Astrocyte (in vitro differentiated cells and primary cell): ENCODE measurements around the gene PAM16.

Experiments used
- EZH2 ChIP-seq: IDR thresholded peaks from 2 replicates; pipeline ENCODE4 v1.6.1; 2012; ENCODE audit warnings: mild to moderate bottlenecking, low read length, inconsistent platforms; ENCODE audit not compliant: insufficient read depth
- TF ChIP-seq, protein P1 (sequence below): IDR thresholded peaks from 2 replicates; pipeline ENCODE4 v1.5.1; 2011; ENCODE audit warnings: low read depth, mild to moderate bottlenecking, inconsistent platforms, low read length, moderate library complexity; ENCODE audit not compliant: insufficient read depth

DNA sequence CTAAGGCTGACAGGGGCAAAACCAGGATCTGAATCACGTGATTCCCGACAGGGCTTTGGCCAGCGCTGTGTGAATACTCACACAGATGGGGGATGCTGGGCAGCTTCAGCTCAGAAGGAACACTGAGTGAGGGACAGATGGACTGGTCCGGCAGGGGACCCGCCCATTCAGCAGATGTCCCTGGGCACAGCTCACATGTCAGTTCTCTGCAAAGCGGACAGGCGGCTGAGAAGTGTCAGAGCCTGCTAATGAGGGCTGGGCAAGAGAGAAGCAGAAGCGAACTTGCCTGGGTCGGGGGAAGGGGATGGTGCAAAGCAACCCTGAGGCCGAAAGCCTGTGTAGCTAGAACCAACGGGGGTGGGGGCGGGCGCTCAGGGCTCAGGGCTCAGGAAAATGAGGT is 47.1 kb downstream of the PAM16 start:
- TF ChIP-seq, protein P1, sequence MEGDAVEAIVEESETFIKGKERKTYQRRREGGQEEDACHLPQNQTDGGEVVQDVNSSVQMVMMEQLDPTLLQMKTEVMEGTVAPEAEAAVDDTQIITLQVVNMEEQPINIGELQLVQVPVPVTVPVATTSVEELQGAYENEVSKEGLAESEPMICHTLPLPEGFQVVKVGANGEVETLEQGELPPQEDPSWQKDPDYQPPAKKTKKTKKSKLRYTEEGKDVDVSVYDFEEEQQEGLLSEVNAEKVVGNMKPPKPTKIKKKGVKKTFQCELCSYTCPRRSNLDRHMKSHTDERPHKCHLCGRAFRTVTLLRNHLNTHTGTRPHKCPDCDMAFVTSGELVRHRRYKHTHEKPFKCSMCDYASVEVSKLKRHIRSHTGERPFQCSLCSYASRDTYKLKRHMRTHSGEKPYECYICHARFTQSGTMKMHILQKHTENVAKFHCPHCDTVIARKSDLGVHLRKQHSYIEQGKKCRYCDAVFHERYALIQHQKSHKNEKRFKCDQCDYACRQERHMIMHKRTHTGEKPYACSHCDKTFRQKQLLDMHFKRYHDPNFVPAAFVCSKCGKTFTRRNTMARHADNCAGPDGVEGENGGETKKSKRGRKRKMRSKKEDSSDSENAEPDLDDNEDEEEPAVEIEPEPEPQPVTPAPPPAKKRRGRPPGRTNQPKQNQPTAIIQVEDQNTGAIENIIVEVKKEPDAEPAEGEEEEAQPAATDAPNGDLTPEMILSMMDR: no peak
- TF ChIP-seq EZH2: no peak
